GM18951 (cell line): ENCODE data around the gene SCLT1.
"Not testable (repeated sequence)": the region's sequence is repeated elsewhere in the genome, so short reads cannot be mapped to it uniquely, and the experiment has no call there.

Experiments
- POLR2A ChIP-seq: IDR thresholded peaks from 4 replicates; pipeline ENCODE4 v1.6.1; 2011; ENCODE audit warnings: mild to moderate bottlenecking; ENCODE audit not compliant: insufficient read length, insufficient read depth; ENCODE audit errors: extremely low read depth
- in situ Hi-C: fragments of 300-500 bp; cut with MboI; formaldehyde crosslinking; loops from one replicate; pipeline ENCODE4 v1.12.0; 2022; ENCODE audit warnings: low sequenced_read_pairs, mixed read lengths, inconsistent platforms; ENCODE audit not compliant: unreplicated experiment

Gene SCLT1

GRCh38 chr4:129093191-129093920 lies at the start of gene SCLT1:
Gene SCLT1 (minus strand): TSS chr4:129093539. CDS start chr4:129093103, 436 bp downstream.
- in situ Hi-C loops: no loop called here
- peak; percentile 96 for TF ChIP-seq POLR2A

GRCh38 chr4:129140521-129140920 lies 47.2 kb upstream of the SCLT1 start:
- no peak for TF ChIP-seq POLR2A

DNA sequence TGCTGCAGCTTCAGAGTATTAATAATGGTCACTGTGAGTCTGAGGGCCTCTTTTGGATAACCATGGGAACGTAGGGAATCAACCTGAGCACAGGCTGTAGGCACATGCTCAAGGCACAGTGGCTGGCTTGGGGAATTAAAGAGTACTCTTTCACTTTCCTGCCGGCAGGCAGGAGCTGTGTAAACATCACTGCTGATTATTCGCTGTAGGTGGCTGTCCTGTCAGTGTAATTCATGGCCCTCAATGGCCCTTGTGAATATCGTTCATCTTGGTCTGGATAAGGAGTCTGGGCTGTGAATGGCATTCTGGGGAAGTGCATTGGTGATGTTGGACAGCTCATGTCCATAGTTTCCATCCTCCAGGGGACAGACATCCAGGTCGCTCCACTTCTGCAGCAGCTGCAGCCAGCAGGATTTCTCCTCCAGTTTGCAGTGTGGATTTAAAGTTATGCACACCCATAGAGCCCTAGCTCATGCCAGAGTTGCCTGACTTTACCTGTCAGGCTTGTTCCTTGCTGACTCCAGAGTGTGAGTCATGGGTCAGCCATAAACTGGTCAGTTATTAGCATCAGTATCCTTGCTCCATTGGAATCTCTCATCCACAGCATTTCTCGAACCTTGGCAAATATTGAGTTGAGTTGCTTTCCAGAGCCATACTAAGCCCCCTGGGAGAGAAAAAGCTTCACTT lies 45.6 kb upstream of the SCLT1 start:
- in situ Hi-C loops: no loop called here
- TF ChIP-seq POLR2A: no peak

More at GRCh38 chr4:129140521-129140920, 47.2 kb upstream of the SCLT1 start:
- in situ Hi-C loops: no loop called here

DNA sequence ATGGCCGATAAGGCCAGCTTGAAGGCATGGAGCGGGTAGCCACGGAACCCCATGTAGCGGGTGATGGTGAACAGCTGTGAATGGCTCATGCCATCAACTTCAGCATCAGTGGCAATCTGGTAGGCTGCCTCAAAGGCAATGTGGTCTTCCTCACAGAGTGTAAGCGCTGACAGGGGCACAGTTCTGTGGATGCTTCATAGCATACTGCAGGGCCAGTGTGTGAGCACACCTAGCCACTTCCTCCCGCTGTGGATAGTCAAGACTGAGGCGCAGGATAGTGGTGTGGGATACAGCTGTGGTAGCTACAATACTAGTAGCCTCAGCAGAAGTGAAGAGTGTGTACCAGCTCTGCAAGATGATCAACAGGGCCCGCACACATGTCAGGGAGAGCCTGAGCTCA lies 43.1 kb upstream of the SCLT1 start:
- TF ChIP-seq POLR2A: no peak
- in situ Hi-C loops: no loop called here

DNA sequence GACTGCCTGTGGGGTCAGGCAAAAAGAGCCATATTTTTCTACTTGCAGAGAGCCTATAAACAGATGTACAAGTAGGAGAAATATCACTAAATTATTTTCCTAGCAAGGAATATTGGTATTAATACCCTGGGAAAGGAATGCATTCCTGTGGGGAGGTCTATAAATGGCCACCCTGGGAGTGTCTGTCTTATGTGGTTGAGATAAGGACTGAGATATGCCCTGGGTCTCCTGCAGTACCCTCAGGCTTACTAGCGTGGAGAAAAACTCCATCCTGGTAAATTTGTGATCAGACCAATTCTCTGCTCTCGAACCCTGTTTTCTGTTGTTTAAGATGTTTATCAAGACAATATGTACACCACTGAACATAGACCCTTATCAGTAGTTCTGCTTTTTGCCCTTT lies 38.0 kb upstream of the SCLT1 start:
- in situ Hi-C loops: no loop called here

GRCh38 chr4:129129143-129129542 lies 35.8 kb upstream of the SCLT1 start:
- no peak for TF ChIP-seq POLR2A
- in situ Hi-C loops: no loop called here

More for the DNA sequence above, 38.0 kb upstream of the SCLT1 start:
- no peak for TF ChIP-seq POLR2A

DNA sequence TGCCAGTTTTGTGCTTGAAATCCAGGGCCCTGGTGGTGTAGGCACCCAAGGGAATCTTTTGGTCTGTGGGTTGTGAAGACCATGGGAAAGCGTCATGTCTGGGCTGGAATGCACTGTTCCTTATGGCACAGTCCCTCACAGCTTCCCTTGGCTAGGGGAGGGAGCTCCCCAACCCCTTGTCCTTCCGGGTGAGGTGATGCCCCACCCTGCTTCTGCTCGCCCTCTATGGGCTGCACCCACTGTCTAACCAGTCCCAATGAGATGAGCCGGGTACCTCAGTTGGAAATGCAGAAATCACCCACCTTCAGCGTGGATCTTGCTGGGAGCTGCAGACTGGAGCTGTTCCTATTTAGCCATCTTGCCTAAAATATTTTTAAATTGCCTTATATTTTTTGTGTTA lies 33.3 kb upstream of the SCLT1 start:
- in situ Hi-C loops: not testable (repeated sequence)

DNA sequence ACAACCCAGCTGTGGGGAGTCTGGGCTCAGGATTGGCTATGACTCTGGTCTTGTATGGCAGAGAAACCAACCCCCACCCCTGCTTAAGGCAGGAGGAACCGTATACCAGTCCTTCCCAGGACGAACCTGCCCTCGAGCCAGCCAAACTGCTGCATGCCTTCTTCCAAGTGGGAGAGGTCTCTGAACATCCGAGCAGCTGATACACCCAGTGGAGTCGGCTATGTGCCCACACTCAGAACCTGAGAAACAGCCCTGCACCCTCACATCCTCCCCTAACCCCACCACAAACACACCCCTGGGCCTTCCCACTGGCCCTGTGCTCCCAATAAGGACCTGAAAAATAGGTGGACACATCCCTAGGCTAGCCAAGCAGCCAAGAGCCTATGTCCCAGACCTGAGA lies 24.4 kb upstream of the SCLT1 start:
- TF ChIP-seq POLR2A: no peak
- in situ Hi-C loops: no loop called here

- TF ChIP-seq POLR2A: no peak
- in situ Hi-C loops: no loop called here
Observed at GRCh38 chr4:129113919-129114318, 20.6 kb upstream of the SCLT1 start.

DNA sequence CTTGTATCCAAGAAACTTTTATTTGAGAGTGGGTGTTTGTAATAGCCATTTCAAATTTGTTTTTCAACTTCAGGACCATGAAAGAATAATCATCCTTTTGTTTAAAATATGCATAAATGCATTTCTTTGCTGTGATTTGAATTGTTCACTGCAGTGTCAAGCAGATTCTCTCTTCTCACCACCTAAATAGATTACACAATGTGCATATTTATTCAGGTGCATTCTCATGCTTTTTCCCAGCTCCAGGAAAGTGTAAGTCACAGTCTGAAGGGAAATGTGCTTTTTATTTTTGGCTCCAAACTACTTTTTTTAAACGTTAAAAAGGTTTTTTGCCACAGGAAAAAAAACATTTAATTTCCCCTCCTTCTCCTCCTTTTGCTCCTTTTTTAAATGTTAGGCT lies 20.1 kb upstream of the SCLT1 start:
- in situ Hi-C loops: no loop called here

GRCh38 chr4:129111919-129112318 lies 18.6 kb upstream of the SCLT1 start:
- TF ChIP-seq POLR2A: no peak
- in situ Hi-C loops: no loop called here

More for the DNA sequence above, 20.1 kb upstream of the SCLT1 start:
- TF ChIP-seq POLR2A: no peak

GRCh38 chr4:129110931-129111330 lies 17.6 kb upstream of the SCLT1 start:
- in situ Hi-C loops: no loop called here
- TF ChIP-seq POLR2A: no peak

GRCh38 chr4:129109965-129110824 lies 16.9 kb upstream of the SCLT1 start:
- in situ Hi-C loops: no loop called here
- no peak for TF ChIP-seq POLR2A
